ENCODE measurements around the gene UCMA. TPM values are rescaled to one million over a fixed set of nuclear protein-coding genes. Genes with fewer than 3 reads are reported as not detected.
A peak's percentile ranks its signal among the peaks of the same experiment; 100 is the strongest.
"Not testable (repeated sequence)": the region's sequence is repeated elsewhere in the genome, so short reads cannot be mapped to it uniquely, and the experiment has no call there.

Gene UCMA
- 0.39 TPM for polyA plus RNA-seq (2012; ENCODE audit: low read depth, missing spikeins)

- TF ChIP-seq SPI1 (IDR thresholded peaks at IDR 0.05; ENCODE audit: low read depth, low read length) (no peak), PAX5 (IDR thresholded peaks at IDR 0.05; ENCODE audit: insufficient read depth, low read length, severe bottlenecking) (no peak), POLR2AphosphoS5 (IDR thresholded peaks at IDR 0.05; ENCODE audit: low read depth, low read length) (no peak), POU2F2 (IDR thresholded peaks at IDR 0.05; ENCODE audit: low read depth, low read length) (no peak), TAF1 (IDR thresholded peaks at IDR 0.05; ENCODE audit: low read depth, low read length) (no peak), POLR2A (IDR thresholded peaks at IDR 0.05; ENCODE audit: low read depth, low read length) (no peak)
- DNase-seq (ENCODE audit: insufficient read length, low spot score) (no peak), FAIRE-seq (no peak)
Observed at GRCh38 chr10:13234172-13234571, at the start of gene UCMA. TSS of gene UCMA (minus strand) at chr10:13234374. CDS start at chr10:13234258, 116 bp downstream.

GRCh38 chr10:13282348-13282747 lies 48.2 kb upstream of the UCMA start:
- FAIRE-seq; DNase-seq (ENCODE audit: insufficient read length, low spot score): not testable (repeated sequence)

- FAIRE-seq (no peak), DNase-seq (ENCODE audit: insufficient read length, low spot score) (no peak)
- TF ChIP-seq SPI1 (IDR thresholded peaks at IDR 0.05; ENCODE audit: low read depth, low read length) (no peak), TAF1 (IDR thresholded peaks at IDR 0.05; ENCODE audit: low read depth, low read length) (no peak), PAX5 (IDR thresholded peaks at IDR 0.05; ENCODE audit: insufficient read depth, low read length, severe bottlenecking) (no peak)
Observed at GRCh38 chr10:13276749-13277365, 42.7 kb upstream of the UCMA start.

GRCh38 chr10:13276146-13276545 lies 42.0 kb upstream of the UCMA start:
- not testable (repeated sequence) for FAIRE-seq; DNase-seq (ENCODE audit: insufficient read length, low spot score)

GRCh38 chr10:13272164-13272571 lies 38.0 kb upstream of the UCMA start:
- DNase-seq (ENCODE audit: insufficient read length, low spot score) (no peak), FAIRE-seq (no peak)
- TF ChIP-seq SPI1 (IDR thresholded peaks at IDR 0.05; ENCODE audit: low read depth, low read length) (no peak), POLR2AphosphoS5 (IDR thresholded peaks at IDR 0.05; ENCODE audit: low read depth, low read length) (no peak), POLR2A (IDR thresholded peaks at IDR 0.05; ENCODE audit: low read depth, low read length) (no peak), TAF1 (IDR thresholded peaks at IDR 0.05; ENCODE audit: low read depth, low read length) (no peak), PAX5 (IDR thresholded peaks at IDR 0.05; ENCODE audit: insufficient read depth, low read length, severe bottlenecking) (no peak), POU2F2 (IDR thresholded peaks at IDR 0.05; ENCODE audit: low read depth, low read length) (no peak)

GRCh38 chr10:13271552-13272163 lies 37.5 kb upstream of the UCMA start:
- TF ChIP-seq POU2F2 (IDR thresholded peaks at IDR 0.05; ENCODE audit: low read depth, low read length), result no peak
- no peak for TF ChIP-seq POLR2A (IDR thresholded peaks at IDR 0.05; ENCODE audit: low read depth, low read length)
- no peak for TF ChIP-seq PAX5 (IDR thresholded peaks at IDR 0.05; ENCODE audit: insufficient read depth, low read length, severe bottlenecking)
- TF ChIP-seq TAF1 (IDR thresholded peaks at IDR 0.05; ENCODE audit: low read depth, low read length), result no peak
- no peak for TF ChIP-seq SPI1 (IDR thresholded peaks at IDR 0.05; ENCODE audit: low read depth, low read length)
- TF ChIP-seq POLR2AphosphoS5 (IDR thresholded peaks at IDR 0.05; ENCODE audit: low read depth, low read length), result no peak
- FAIRE-seq, result peak; percentile 9
- peak; percentile 31 for DNase-seq (ENCODE audit: insufficient read length, low spot score)

GRCh38 chr10:13270877-13271551 lies 36.8 kb upstream of the UCMA start:
- FAIRE-seq (no peak), DNase-seq (ENCODE audit: insufficient read length, low spot score) (no peak)
- no peak for TF ChIP-seq PAX5 (IDR thresholded peaks at IDR 0.05; ENCODE audit: insufficient read depth, low read length, severe bottlenecking)
- no peak for TF ChIP-seq SPI1 (IDR thresholded peaks at IDR 0.05; ENCODE audit: low read depth, low read length)
- TF ChIP-seq POLR2A (IDR thresholded peaks at IDR 0.05; ENCODE audit: low read depth, low read length), result no peak
- TF ChIP-seq POLR2AphosphoS5 (IDR thresholded peaks at IDR 0.05; ENCODE audit: low read depth, low read length), result no peak
- no peak for TF ChIP-seq TAF1 (IDR thresholded peaks at IDR 0.05; ENCODE audit: low read depth, low read length)
- no peak for TF ChIP-seq POU2F2 (IDR thresholded peaks at IDR 0.05; ENCODE audit: low read depth, low read length)

GRCh38 chr10:13268841-13269240 lies 34.7 kb upstream of the UCMA start:
- no peak for TF ChIP-seq SPI1 (IDR thresholded peaks at IDR 0.05; ENCODE audit: low read depth, low read length)
- TF ChIP-seq PAX5 (IDR thresholded peaks at IDR 0.05; ENCODE audit: insufficient read depth, low read length, severe bottlenecking), result no peak
- no peak for TF ChIP-seq POLR2A (IDR thresholded peaks at IDR 0.05; ENCODE audit: low read depth, low read length)
- TF ChIP-seq POU2F2 (IDR thresholded peaks at IDR 0.05; ENCODE audit: low read depth, low read length), result no peak
- no peak for TF ChIP-seq POLR2AphosphoS5 (IDR thresholded peaks at IDR 0.05; ENCODE audit: low read depth, low read length)
- no peak for TF ChIP-seq TAF1 (IDR thresholded peaks at IDR 0.05; ENCODE audit: low read depth, low read length)
- no peak for DNase-seq (ENCODE audit: insufficient read length, low spot score)
- no peak for FAIRE-seq

- no peak for DNase-seq (ENCODE audit: insufficient read length, low spot score)
- no peak for FAIRE-seq
- TF ChIP-seq SPI1 (IDR thresholded peaks at IDR 0.05; ENCODE audit: low read depth, low read length) (no peak), PAX5 (IDR thresholded peaks at IDR 0.05; ENCODE audit: insufficient read depth, low read length, severe bottlenecking) (no peak), POU2F2 (IDR thresholded peaks at IDR 0.05; ENCODE audit: low read depth, low read length) (no peak), TAF1 (IDR thresholded peaks at IDR 0.05; ENCODE audit: low read depth, low read length) (no peak), POLR2AphosphoS5 (IDR thresholded peaks at IDR 0.05; ENCODE audit: low read depth, low read length) (no peak), POLR2A (IDR thresholded peaks at IDR 0.05; ENCODE audit: low read depth, low read length) (no peak)
Observed at GRCh38 chr10:13268310-13268709, 34.1 kb upstream of the UCMA start.

- TF ChIP-seq POLR2AphosphoS5 (IDR thresholded peaks at IDR 0.05; ENCODE audit: low read depth, low read length), result no peak
- no peak for TF ChIP-seq TAF1 (IDR thresholded peaks at IDR 0.05; ENCODE audit: low read depth, low read length)
- no peak for TF ChIP-seq POLR2A (IDR thresholded peaks at IDR 0.05; ENCODE audit: low read depth, low read length)
- no peak for TF ChIP-seq POU2F2 (IDR thresholded peaks at IDR 0.05; ENCODE audit: low read depth, low read length)
- no peak for TF ChIP-seq SPI1 (IDR thresholded peaks at IDR 0.05; ENCODE audit: low read depth, low read length)
- TF ChIP-seq PAX5 (IDR thresholded peaks at IDR 0.05; ENCODE audit: insufficient read depth, low read length, severe bottlenecking), result no peak
- DNase-seq (ENCODE audit: insufficient read length, low spot score) (no peak), FAIRE-seq (no peak)
Observed at GRCh38 chr10:13263591-13263990, 29.4 kb upstream of the UCMA start.

All from GM12891 (cell line).